ENCODE measurements around the gene MAPKAPK2.

Gene MAPKAPK2

DNA sequence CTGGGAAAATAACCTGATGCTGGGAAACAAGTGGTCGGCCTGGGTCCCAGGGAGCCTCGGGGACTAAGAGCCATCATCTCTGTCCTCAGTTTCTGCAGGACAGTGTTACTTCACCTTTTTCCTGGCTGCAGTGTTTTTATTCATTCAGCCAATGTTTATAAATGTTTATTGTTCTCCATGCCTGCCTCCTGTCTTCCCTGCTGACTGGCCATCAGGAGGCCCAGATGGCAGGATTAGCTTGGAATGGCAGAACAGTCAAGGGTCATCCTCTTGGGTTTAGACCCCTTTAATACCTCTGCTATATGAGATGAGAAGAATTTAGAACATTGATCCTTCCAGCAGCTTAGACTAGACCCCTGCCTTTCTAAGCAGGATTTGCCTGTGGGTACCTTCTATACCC, 13.3 kb downstream of the MAPKAPK2 start:
- TF ChIP-seq, protein P1, sequence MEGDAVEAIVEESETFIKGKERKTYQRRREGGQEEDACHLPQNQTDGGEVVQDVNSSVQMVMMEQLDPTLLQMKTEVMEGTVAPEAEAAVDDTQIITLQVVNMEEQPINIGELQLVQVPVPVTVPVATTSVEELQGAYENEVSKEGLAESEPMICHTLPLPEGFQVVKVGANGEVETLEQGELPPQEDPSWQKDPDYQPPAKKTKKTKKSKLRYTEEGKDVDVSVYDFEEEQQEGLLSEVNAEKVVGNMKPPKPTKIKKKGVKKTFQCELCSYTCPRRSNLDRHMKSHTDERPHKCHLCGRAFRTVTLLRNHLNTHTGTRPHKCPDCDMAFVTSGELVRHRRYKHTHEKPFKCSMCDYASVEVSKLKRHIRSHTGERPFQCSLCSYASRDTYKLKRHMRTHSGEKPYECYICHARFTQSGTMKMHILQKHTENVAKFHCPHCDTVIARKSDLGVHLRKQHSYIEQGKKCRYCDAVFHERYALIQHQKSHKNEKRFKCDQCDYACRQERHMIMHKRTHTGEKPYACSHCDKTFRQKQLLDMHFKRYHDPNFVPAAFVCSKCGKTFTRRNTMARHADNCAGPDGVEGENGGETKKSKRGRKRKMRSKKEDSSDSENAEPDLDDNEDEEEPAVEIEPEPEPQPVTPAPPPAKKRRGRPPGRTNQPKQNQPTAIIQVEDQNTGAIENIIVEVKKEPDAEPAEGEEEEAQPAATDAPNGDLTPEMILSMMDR (IDR thresholded peaks at IDR 0.05; ENCODE audit: unreplicated experiment in 3 of 3), result no peak
- H3K9me3 Mint-ChIP-seq, result no peaks in the 10 kb centered on the region

DNA sequence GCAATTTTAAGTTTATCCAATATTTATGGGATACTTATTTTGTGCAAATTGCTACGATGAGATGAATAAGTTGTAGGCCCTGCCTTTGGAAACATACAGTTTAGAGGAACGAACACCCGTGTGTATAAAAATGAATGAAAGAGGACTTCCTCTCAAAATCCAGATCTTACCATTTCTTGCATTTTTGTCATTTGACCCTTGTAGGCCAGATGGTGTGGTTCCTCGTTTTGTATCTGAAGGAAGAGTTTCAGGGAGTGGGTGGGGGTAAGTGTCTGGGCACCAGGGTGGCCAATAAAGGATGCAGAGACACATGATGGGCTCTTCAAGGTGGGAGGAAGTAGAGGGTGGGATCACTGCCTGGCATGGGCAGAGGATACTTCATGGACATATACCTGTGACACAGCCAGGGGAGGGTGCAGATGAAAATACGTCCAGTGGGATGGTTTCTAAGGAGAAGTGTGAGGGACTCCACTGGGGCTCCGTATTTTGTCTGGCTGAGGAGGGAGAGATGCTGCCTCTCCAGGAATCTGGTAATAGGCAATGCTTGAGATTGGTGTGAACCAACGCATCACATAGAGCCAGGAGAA, 14.4 kb downstream of the MAPKAPK2 start:
- Mint-ChIP-seq H3K4me3 (no peak overlapping the region), H3K4me1 (peaks cover 92% of the 10 kb centered on the region), H3K36me3 (ENCODE audit: low read depth) (peaks cover 26% of the 10 kb centered on the region), H3K9me3 (no peaks in the 10 kb centered on the region), H3K27ac (peak overlapping the region in 2 of 3 experiments; percentile 70 to 95), H3K27me3 (ENCODE audit: low read depth) (no peaks in the 10 kb centered on the region)
- TF ChIP-seq, protein P1 (IDR thresholded peaks at IDR 0.05; ENCODE audit: unreplicated experiment in 3 of 3), result no peak

More for the DNA sequence above, 13.3 kb downstream of the MAPKAPK2 start:
- Mint-ChIP-seq H3K27ac (peak overlapping the region in 1 of 3 experiments; percentile 88), H3K4me1 (peaks cover 92% of the 10 kb centered on the region), H3K4me3 (no peak overlapping the region), H3K36me3 (ENCODE audit: low read depth) (peaks cover 29% of the 10 kb centered on the region), H3K27me3 (ENCODE audit: low read depth) (no peaks in the 10 kb centered on the region)

DNA sequence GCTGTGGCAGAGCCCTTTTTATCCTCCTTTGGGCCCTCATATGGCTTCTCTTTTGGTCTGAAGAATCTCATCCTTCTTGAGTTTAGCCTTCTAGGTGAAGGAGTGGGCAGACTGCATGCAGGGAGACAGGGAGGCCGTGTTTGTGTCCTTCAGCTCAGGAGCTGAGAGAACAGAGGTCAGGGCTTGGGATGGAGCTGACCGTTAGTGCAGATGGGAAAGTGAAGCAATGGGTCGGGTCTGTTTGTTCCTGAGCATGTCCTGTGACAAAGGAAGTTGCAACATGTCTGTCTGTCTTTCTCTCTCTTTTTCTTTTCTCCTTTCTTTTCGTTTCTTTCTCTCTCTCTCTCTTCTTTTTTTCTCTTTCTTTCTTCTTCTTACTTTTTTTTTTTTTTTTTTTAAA, 14.9 kb downstream of the MAPKAPK2 start:
- Mint-ChIP-seq H3K27ac (peak overlapping the region in 2 of 3 experiments; percentile 70 to 95), H3K36me3 (ENCODE audit: low read depth) (peaks cover 26% of the 10 kb centered on the region), H3K4me3 (no peak overlapping the region), H3K4me1 (peaks cover 92% of the 10 kb centered on the region), H3K27me3 (ENCODE audit: low read depth) (no peaks in the 10 kb centered on the region), H3K9me3 (no peaks in the 10 kb centered on the region)
- TF ChIP-seq, protein P1 (IDR thresholded peaks at IDR 0.05; ENCODE audit: unreplicated experiment in 3 of 3), result no peak

DNA sequence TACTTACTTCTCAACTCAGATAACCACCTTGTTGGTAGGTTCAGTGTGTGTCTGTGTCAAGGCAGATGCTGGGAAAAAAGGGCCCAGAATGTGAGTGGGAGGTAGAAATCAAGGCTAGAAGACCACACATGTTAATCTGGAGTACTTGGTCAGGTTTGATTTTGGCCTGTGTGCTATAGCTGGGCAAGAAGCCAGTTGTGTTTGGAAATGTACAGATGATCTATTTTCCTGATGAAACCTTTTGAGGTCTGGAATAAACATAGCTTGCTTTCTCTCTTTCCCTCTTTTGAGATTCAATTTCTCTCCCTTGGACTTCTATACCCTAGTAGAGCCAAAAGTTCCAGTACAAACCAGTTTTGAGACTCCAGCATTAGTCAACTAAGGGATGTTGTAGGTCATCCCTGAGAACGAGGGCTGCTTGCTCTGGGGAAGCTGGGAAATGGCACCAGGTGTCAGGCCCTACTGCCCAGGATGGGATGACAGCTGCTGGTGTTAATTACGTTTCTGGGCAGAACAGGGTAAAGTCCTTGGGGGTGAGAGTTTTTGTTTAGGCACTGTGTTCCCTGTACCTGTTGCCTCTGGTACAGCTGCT, 15.8 kb downstream of the MAPKAPK2 start:
- TF ChIP-seq, protein P1 (IDR thresholded peaks at IDR 0.05; ENCODE audit: unreplicated experiment in 3 of 3), result no peak
- Mint-ChIP-seq H3K4me1 (peaks cover 92% of the 10 kb centered on the region), H3K4me3 (peak overlapping the region in 1 of 3 experiments; percentile 52), H3K27ac (peak overlapping the region; percentile 21 to 96 (median 95)), H3K36me3 (ENCODE audit: low read depth) (peaks cover 26% of the 10 kb centered on the region), H3K9me3 (no peaks in the 10 kb centered on the region), H3K27me3 (ENCODE audit: low read depth) (no peaks in the 10 kb centered on the region)

DNA sequence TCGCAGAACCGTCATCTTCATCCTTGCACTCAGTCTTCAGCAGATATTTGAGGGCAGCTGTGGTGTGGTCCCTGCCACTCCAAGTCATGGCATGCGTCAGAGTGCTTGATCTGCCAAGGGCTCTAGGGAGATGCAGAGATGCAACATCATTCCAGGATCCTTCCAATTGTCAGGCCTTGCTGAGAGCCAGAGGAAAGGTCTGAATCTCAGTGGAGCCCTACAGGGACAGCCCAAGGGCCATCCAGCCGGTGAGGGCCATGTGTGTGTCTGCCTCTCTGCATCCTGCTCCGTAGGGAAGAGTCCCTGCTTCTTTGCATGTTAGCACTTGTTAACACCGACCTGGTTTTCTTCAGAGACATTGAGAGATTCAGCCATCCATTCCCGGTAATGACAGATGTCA, 17.6 kb downstream of the MAPKAPK2 start:
- Mint-ChIP-seq H3K4me3 (peak overlapping the region in 1 of 3 experiments; percentile 42), H3K27ac (peak overlapping the region; percentile 37 to 94 (median 90)), H3K27me3 (ENCODE audit: low read depth) (no peaks in the 10 kb centered on the region), H3K4me1 (peaks cover 92% of the 10 kb centered on the region), H3K9me3 (no peaks in the 10 kb centered on the region), H3K36me3 (ENCODE audit: low read depth) (peaks cover 14% of the 10 kb centered on the region)
- TF ChIP-seq, protein P1 (IDR thresholded peaks at IDR 0.05; ENCODE audit: unreplicated experiment in 3 of 3), result no peak

DNA sequence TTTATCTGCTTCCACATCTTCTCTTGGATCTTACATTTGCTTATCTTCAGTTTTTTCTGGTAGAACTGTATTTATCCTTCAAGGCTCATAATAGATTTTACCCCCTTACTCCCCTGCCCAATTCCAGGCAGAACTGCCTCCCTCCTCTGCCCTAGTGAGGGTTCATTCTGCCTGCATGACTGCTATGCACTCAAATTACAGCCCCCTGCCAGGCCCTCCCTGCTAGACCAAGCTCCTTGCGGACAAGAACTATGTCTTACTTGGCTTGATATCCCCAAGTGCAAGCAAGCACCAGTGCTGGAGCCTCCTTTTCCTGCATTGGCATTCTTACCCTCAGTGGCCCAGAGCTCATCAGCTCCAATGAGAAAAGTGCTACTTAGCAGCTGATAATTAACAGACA, 18.1 kb downstream of the MAPKAPK2 start:
- Mint-ChIP-seq H3K27me3 (ENCODE audit: low read depth) (no peaks in the 10 kb centered on the region), H3K36me3 (ENCODE audit: low read depth) (peaks cover 8% of the 10 kb centered on the region), H3K4me1 (peaks cover 93% of the 10 kb centered on the region), H3K9me3 (no peaks in the 10 kb centered on the region), H3K27ac (peak overlapping the region; percentile 37 to 94 (median 90)), H3K4me3 (peak overlapping the region in 1 of 3 experiments; percentile 42)
- TF ChIP-seq, protein P1 (IDR thresholded peaks at IDR 0.05; ENCODE audit: unreplicated experiment in 3 of 3), result no peak
